ENCODE data around the gene FDX2. TPM values are rescaled to one million over a fixed set of nuclear protein-coding genes. Genes with fewer than 3 reads are reported as not detected.

Gene FDX2
- polyA plus RNA-seq, 1 experiment: 40.1 TPM

DNA sequence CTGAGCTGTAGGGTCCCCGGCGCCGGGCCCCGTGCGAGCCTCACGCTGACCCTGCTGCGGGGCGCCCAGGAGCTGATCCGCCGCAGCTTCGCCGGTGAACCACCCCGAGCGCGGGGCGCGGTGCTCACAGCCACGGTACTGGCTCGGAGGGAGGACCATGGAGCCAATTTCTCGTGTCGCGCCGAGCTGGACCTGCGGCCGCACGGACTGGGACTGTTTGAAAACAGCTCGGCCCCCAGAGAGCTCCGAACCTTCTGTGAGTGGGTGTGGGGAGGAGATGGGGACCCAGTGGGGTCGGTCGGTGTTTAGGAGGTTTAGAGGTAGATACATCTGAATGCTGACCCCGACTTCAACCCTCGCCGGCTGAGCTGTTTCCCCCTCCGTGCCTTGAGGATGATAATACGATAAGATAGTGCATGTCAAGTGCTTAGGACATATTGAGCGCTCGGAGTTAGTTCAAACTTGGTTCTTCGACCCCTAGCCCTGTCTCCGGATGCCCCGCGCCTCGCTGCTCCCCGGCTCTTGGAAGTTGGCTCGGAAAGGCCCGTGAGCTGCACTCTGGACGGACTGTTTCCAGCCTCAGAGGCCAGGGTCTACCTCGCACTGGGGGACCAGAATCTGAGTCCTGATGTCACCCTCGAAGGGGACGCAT is 24.1 kb downstream of the FDX2 start:
- Histone ChIP-seq H3K36me3 (ENCODE audit: control insufficient read depth, insufficient read depth, low read length) (peaks cover 1% of the 10 kb centered on the region), H3K27me3 (ENCODE audit: control insufficient read depth, insufficient read depth, low read length) (peaks cover 10% of the 10 kb centered on the region), H3K4me3 (ENCODE audit: low read depth, low read length) (peak overlapping the region; percentile 55)
- TF ChIP-seq, protein P1, sequence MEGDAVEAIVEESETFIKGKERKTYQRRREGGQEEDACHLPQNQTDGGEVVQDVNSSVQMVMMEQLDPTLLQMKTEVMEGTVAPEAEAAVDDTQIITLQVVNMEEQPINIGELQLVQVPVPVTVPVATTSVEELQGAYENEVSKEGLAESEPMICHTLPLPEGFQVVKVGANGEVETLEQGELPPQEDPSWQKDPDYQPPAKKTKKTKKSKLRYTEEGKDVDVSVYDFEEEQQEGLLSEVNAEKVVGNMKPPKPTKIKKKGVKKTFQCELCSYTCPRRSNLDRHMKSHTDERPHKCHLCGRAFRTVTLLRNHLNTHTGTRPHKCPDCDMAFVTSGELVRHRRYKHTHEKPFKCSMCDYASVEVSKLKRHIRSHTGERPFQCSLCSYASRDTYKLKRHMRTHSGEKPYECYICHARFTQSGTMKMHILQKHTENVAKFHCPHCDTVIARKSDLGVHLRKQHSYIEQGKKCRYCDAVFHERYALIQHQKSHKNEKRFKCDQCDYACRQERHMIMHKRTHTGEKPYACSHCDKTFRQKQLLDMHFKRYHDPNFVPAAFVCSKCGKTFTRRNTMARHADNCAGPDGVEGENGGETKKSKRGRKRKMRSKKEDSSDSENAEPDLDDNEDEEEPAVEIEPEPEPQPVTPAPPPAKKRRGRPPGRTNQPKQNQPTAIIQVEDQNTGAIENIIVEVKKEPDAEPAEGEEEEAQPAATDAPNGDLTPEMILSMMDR (IDR thresholded peaks at IDR 0.05; ENCODE audit: insufficient read depth, low read depth, low read length): no peak
- no peak for DNase-seq (ENCODE audit: low read depth)
- ChIA-PET CTCF (interaction anchor here (0.9 to 6.6 kb wide), 4 partner anchors 22 to 127 kb away, joined by 4 to 45 read pairs (median 6); partner anchors contain the start of gene ICAM1), POLR2A (interaction anchor here (0.5 to 0.7 kb wide), 4 partner anchors 21 to 114 kb away, joined by 3 to 5 read pairs (median 4); partner anchors contain the start of gene ICAM1)

DNA sequence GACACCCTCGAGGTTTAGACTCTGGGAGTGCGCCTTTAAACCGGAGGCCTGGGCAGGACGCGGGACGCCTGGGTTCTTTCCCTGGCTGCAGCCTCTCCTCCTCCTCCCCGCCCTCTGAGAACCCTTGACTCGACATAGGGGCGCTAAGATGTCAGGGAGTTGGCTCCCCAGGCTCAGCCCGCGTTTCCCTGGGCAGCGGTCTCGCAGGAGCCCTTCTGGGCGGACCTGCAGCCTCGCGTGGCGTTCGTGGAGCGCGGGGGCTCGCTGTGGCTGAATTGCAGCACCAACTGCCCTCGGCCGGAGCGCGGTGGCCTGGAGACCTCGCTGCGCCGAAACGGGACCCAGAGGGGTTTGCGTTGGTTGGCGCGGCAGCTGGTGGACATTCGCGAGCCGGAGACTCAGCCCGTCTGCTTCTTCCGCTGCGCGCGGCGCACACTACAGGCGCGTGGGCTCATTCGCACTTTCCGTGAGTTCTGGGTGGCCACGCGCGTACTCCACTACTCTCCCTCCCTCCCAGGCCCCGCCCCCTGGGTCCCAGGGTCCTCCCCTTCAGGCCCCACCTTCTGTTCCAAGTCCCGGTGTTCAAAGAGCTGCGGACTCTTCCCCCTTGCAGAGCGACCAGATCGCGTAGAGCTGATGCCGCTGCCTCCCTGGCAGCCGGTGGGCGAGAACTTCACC is 24.8 kb downstream of the FDX2 start:
- DNase-seq (ENCODE audit: low read depth): no peak
- CTCF ChIA-PET: interaction anchor here (0.9 to 6.6 kb wide), 5 partner anchors 21 to 127 kb away, joined by 4 to 45 read pairs (median 6); partner anchors contain the start of gene ICAM1
- TF ChIP-seq, protein P1 (IDR thresholded peaks at IDR 0.05; ENCODE audit: insufficient read depth, low read depth, low read length): no peak
- Histone ChIP-seq H3K27me3 (ENCODE audit: control insufficient read depth, insufficient read depth, low read length) (peaks cover 10% of the 10 kb centered on the region), H3K4me3 (ENCODE audit: low read depth, low read length) (peak overlapping the region; percentile 55), H3K36me3 (ENCODE audit: control insufficient read depth, insufficient read depth, low read length) (peaks cover 1% of the 10 kb centered on the region)
- POLR2A ChIA-PET: interaction anchor here (0.5 to 0.7 kb wide), 4 partner anchors 20 to 115 kb away, joined by 3 to 5 read pairs (median 4); partner anchors contain the start of gene ICAM1

DNA sequence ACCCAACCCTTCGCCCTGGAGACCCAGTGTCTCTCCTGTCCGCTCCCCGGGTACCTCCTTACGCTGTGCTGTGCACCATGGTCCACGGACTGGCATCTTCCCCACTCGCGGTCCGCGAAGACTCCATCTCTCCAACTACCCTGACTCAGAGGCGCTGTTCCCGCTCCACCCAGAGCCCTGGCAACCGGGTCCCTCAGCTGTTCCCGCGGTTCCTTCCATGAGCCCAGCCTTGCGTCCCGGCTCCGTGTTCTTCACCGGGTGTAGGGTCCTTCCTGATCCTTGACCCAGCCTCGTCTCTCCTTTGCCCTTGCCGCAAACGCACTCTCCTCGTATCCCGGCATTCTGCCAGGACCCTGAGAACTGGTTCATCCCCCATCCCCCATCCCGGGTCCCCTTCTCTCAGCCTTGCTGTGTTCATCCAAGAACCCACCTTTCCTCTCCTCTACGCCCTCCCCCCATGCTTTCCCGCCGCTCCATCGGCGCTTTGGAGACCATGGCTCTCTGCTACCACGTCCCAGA is 25.4 kb downstream of the FDX2 start:
- peaks cover 3% of the 10 kb centered on the region for H3K36me3 ChIP-seq (ENCODE audit: control insufficient read depth, insufficient read depth, low read length)
- POLR2A ChIA-PET: interaction anchor here (0.6 kb wide), 1 partner anchor 21 kb away, joined by 4 read pairs; no protein-coding TSS in a partner anchor
- TF ChIP-seq, protein P1 (IDR thresholded peaks at IDR 0.05; ENCODE audit: insufficient read depth, low read depth, low read length): no peak
- DNase-seq (ENCODE audit: low read depth): no peak
- CTCF ChIA-PET: interaction anchor here (0.6 to 6.6 kb wide), 6 partner anchors 13 to 154 kb away, joined by 3 to 45 read pairs (median 6); partner anchors contain the start of gene ICAM1
- peaks cover 10% of the 10 kb centered on the region for H3K27me3 ChIP-seq (ENCODE audit: control insufficient read depth, insufficient read depth, low read length)
- peak overlapping the region; percentile 55 for H3K4me3 ChIP-seq (ENCODE audit: low read depth, low read length)

DNA sequence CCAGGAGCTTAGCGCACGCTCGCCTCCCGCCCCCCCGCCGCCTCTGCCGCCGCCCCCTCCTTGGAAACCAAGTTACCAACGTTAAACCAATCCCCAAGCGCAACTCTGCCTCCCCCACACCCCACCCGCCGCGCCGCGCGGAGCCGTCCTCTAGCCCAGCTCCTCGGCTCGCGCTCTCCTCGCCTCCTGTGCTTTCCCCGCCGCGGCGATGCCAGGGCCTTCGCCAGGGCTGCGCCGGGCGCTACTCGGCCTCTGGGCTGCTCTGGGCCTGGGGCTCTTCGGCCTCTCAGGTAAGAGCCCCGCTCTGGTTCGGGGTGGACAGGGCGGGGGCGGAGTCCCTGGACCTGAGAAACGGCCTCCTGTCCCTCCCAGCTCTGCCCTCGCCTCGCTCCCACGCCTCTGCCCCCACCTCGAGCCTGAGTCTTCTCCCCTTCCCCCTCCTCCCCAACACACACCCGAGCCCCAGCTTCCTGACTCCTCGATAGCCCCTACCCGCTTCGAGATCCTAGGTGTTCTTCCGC is 25.9 kb downstream of the FDX2 start, which contains the start of gene ICAM5:
TSS of gene ICAM5 (plus strand) at position 117 of the 521 bp plus-strand sequence. CDS start at position 209, 92 bp downstream.
- no peak for DNase-seq (ENCODE audit: low read depth)
- CTCF ChIA-PET: interaction anchor here (0.6 to 6.6 kb wide), 8 partner anchors 13 to 153 kb away, joined by 3 to 45 read pairs (median 4); partner anchors contain the start of gene ICAM1
- Histone ChIP-seq H3K27me3 (ENCODE audit: control insufficient read depth, insufficient read depth, low read length) (peaks cover 10% of the 10 kb centered on the region), H3K4me3 (ENCODE audit: low read depth, low read length) (peak within 1 kb of the TSS; percentile 55), H3K36me3 (ENCODE audit: control insufficient read depth, insufficient read depth, low read length) (peaks cover 3% of the 10 kb centered on the region)
- POLR2A ChIA-PET: interaction anchor here (0.6 to 0.9 kb wide), 2 partner anchors 9 to 20 kb away, joined by 3 to 4 read pairs; no protein-coding TSS in a partner anchor
- TF ChIP-seq, protein P1 (IDR thresholded peaks at IDR 0.05; ENCODE audit: insufficient read depth, low read depth, low read length): no peak

Data from BJ (cell line).